RWPE1 (cell line): Measurements from ENCODE around the gene KRT13.
A peak's percentile ranks its signal among the peaks of the same experiment; 100 is the strongest.

Source experiments
- CTCF ChIA-PET: fragments of 350-600 bp; sonication (Branson Sonifier 250); formaldehyde crosslinking; extraction: SDS; loops from one replicate; lab custom pipeline; 2021; lab: Yijun Ruan, JAX
- POLR2A ChIA-PET: fragments of 400-600 bp; formaldehyde crosslinking; extraction: SDS; loops from one replicate; lab custom pipeline; 2020; ENCODE audit warnings: antibody characterized with exemption; ENCODE audit not compliant: low non-redundant PET; lab: Yijun Ruan, JAX
- DNase-seq: peaks from one replicate; pipeline ENCODE4 v3.0.0; 2012; ENCODE audit warnings: low spot score
- H3K27ac ChIP-seq: fragments of 450-650 bp; 2 replicates; pipeline ENCODE4 v1.5.1; 2017
- TF ChIP-seq, protein P1 (sequence below): fragments of 450-650 bp; conservative IDR thresholded peaks from 2 replicates; pipeline ENCODE4 v1.5.1; 2017; ENCODE audit warnings: low read depth, mild to moderate bottlenecking

The KRT13 gene

DNA sequence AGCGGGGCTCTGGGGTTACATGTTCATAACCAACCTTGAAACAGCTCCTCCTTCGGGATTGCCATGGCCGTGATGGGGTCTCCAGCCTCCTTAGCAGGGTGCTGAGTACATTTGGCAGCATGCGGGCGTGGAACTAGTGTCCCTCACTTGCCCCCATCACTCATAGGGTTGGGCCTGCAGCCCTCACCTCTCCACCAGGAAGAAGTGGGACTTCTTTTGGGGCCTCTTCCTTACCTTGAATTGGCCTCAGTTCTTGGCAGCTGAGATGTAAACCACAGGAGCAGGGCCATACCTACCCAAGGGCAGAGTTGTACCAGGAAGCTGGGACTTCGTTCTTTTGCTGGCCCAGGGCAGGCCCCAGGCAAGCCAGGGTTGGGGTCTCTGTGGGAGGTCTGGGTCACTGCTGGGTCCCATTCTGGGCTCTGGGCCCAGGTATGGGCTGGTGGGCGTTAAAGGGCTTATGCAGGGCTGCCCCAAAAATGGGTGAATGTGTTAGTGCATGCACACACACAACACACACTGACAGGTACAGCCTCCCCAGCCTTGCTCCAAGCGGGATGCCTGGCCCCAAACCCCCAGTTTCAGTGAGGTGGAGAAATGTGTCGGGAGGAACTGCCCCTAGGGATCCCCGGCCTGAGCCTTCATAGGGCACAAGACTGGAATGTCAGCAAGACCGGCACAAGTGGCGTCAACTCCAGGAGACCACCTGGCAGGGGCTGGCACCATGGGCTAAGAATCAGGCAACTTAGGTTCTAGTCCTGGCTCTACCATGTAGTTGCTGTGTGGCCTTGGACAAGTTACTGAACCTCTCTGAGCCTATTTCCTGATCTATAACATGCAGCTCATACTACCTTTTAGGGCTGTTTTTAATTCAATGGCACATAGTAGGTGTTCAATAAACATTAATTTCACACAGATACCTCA lies 17.2 kb upstream of the KRT13 start:
- ChIA-PET POLR2A (interaction anchor here (0.7 to 0.8 kb wide), 2 partner anchors 12 to 146 kb away, joined by 3 read pairs; no protein-coding TSS in a partner anchor), CTCF (interaction anchor here (0.5 to 6.5 kb wide), 3 partner anchors 14 to 146 kb away, joined by 3 to 36 read pairs (median 6); no protein-coding TSS in a partner anchor)
- DNase-seq: no peak
- peak overlapping the region; percentile 98 for H3K27ac ChIP-seq
- TF ChIP-seq, protein P1, sequence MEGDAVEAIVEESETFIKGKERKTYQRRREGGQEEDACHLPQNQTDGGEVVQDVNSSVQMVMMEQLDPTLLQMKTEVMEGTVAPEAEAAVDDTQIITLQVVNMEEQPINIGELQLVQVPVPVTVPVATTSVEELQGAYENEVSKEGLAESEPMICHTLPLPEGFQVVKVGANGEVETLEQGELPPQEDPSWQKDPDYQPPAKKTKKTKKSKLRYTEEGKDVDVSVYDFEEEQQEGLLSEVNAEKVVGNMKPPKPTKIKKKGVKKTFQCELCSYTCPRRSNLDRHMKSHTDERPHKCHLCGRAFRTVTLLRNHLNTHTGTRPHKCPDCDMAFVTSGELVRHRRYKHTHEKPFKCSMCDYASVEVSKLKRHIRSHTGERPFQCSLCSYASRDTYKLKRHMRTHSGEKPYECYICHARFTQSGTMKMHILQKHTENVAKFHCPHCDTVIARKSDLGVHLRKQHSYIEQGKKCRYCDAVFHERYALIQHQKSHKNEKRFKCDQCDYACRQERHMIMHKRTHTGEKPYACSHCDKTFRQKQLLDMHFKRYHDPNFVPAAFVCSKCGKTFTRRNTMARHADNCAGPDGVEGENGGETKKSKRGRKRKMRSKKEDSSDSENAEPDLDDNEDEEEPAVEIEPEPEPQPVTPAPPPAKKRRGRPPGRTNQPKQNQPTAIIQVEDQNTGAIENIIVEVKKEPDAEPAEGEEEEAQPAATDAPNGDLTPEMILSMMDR: no peak

DNA sequence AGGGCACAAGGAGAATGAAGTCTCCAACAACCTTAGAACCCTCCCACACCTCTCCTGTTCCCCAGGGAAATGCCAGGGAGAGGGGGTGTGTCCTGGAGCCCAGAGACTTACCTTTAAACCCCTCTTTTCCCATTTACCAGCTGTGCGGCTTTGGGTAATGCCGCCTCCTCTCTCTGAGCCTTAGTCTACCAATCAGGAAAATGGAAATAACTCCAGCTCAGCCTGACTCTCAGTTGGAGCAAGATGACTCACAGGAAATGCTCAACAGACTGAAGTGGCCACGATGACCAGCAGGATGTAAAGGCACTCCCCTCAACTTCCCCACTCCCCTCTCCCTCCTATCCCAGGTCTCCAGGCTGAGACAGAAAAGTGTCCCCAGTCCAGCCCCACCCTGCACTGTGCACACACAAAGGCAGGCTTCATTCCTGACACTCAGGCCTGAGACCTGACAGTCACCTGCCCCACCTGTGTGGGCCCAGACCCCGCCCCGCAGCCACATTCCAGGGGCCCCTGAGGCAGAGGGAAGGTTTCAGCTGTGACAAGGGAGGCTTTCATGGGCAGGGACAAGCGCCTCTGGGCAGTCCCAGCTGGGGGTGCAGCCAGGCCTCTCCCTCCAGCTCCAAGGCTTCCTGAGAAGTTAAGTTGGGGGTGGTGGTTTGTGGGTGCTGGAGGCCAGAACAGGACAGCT lies 16.3 kb upstream of the KRT13 start:
- peak overlapping the region; percentile 98 for H3K27ac ChIP-seq
- ChIA-PET CTCF (interaction anchor here (0.5 to 6.5 kb wide), 5 partner anchors 12 to 147 kb away, joined by 3 to 36 read pairs (median 6); no protein-coding TSS in a partner anchor), POLR2A (interaction anchor here (0.7 to 0.8 kb wide), 2 partner anchors 11 to 146 kb away, joined by 3 read pairs; no protein-coding TSS in a partner anchor)
- peak; percentile 77 for DNase-seq
- TF ChIP-seq, protein P1: no peak

- peak; percentile 44 for DNase-seq
- ChIA-PET POLR2A (interaction anchor here (1.5 kb wide), 1 partner anchor 16 kb away, joined by 4 read pairs; no protein-coding TSS in a partner anchor), CTCF (interaction anchor here (1.0 to 6.5 kb wide), 3 partner anchors 12 to 142 kb away, joined by 3 to 36 read pairs (median 7); no protein-coding TSS in a partner anchor)
- H3K27ac ChIP-seq: peak overlapping the region; percentile 98
- TF ChIP-seq, protein P1: no peak
Measured at GRCh38 chr17:41520821-41521521, 15.6 kb upstream of the KRT13 start.

DNA sequence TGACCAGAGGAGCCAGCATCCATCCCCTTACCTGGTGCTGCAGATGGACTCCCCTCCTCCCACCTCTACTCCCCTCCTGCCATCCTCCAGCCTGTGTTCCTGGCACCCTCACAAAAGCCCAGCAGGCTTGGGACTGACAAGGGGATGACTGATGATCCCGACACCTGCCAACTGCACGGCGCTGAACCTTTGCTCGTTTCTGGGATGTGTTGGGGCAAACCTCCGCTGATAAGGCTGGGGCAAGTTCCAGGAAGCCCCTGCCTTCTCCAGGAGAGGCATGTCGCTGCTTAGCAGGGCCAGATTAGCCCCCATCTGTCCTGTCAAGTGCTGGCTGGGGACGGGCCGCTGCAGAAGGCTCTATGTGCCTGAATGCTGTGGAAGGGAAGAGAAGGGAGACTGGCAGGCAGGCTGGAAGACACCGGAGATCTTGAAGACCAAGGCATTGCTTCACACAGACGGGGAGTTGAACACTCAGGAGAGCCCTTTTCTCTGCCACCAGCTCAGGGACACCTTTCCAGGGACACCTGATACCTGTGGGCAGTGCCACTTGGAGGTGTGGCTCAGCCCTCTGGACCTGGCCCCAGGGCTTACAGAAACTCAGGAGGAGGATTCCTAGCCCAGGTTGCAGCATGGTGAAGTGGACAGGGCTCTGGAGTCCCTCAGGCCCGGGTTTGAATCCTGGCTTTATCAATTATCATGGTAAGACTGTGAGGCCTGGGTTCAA lies 14.3 kb upstream of the KRT13 start:
- CTCF ChIA-PET: interaction anchor here (0.6 to 6.5 kb wide), 6 partner anchors 14 to 197 kb away, joined by 3 to 36 read pairs (median 4); no protein-coding TSS in a partner anchor
- POLR2A ChIA-PET: interaction anchor here (1.5 kb wide), 1 partner anchor 18 kb away, joined by 4 read pairs; no protein-coding TSS in a partner anchor
- DNase-seq: peak; percentile 88
- H3K27ac ChIP-seq: peak overlapping the region; percentile 98
- TF ChIP-seq, protein P1: no peak

DNA sequence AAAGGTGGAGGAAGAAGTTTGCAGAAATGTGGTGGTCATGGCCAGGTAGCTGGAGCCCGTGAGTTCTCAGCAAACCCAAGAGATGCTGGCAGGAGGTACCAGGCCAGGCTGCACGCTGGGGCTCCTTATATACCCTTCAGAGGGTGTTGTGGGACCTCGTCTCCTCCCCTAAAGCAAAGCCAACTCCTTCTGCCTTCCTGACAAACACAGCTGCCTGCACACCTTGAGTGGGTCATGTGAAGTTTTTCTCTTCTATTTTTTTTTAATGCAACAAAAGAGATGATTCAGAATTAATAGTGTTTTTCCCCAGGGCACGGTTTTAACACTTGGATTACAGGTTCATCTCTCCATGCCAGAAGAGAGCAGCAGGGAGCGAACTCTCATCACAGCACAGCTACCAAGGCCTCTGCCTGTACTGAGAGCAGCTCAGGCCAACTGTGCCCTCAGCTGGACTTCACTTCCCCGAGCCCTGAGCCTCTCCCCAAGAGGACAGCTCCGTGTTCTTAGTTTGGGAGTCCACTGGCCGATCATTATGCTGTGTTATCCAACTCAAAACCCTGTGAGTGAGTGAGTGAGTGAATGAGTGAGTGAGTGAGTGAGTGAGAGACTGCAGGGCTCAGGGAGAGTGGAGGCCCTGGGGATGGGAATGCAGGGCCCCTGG lies 13.5 kb upstream of the KRT13 start, which contains the start of gene KRT15:
TSS of gene KRT15 (minus strand) at position 102 of the 661 bp plus-strand sequence. CDS start at position 39, 63 bp downstream.
- TF ChIP-seq, protein P1: no peak
- CTCF ChIA-PET: interaction anchor here (0.5 to 6.5 kb wide), 13 partner anchors 9 to 671 kb away, joined by 3 to 36 read pairs (median 3); partner anchors contain the start of gene KRT19
- POLR2A ChIA-PET: interaction anchor here (0.7 kb wide), 1 partner anchor 29 kb away, joined by 4 read pairs; no protein-coding TSS in a partner anchor
- peak within 1 kb of the TSS; percentile 98 for H3K27ac ChIP-seq
- DNase-seq: peak; percentile 80
